Fibroblast of skin of back (primary cell): Measurements from ENCODE around the gene GNAI1.
"Not testable (repeated sequence)": the region's sequence is repeated elsewhere in the genome, so short reads cannot be mapped to it uniquely, and the experiment has no call there.

Source experiments
- DNase-seq: peaks from one replicate; pipeline ENCODE4 v3.0.0-alpha.2; 2013

Gene GNAI1

GRCh38 chr7:80132594-80132993 is 2.0 kb upstream of the GNAI1 start:
- DNase-seq, result no peak

GRCh38 chr7:80133361-80134114 is 1.1 kb upstream of the GNAI1 start:
- no peak for DNase-seq

- DNase-seq, result no peak
Measured at GRCh38 chr7:80134115-80134535, 506 bp upstream of the GNAI1 start.

GRCh38 chr7:80135309-80136104 is 876 bp downstream of the GNAI1 start:
- DNase-seq, result peak; percentile 27

GRCh38 chr7:80136261-80137055 is 1.8 kb downstream of the GNAI1 start:
- DNase-seq, result peak; percentile 45

GRCh38 chr7:80137410-80137809 is 2.8 kb downstream of the GNAI1 start:
- DNase-seq, result no peak

GRCh38 chr7:80139236-80139635 is 4.6 kb downstream of the GNAI1 start:
- no peak for DNase-seq

GRCh38 chr7:80140388-80140787 is 5.8 kb downstream of the GNAI1 start:
- no peak for DNase-seq

GRCh38 chr7:80141376-80141775 is 6.7 kb downstream of the GNAI1 start:
- DNase-seq, result no peak

- no peak for DNase-seq
Measured at GRCh38 chr7:80142853-80143580, 8.4 kb downstream of the GNAI1 start.

- peak; percentile 72 for DNase-seq
Measured at GRCh38 chr7:80145780-80146422, 11.3 kb downstream of the GNAI1 start.

GRCh38 chr7:80146545-80147182 is 12.0 kb downstream of the GNAI1 start:
- DNase-seq, result no peak

GRCh38 chr7:80147543-80148391 is 13.1 kb downstream of the GNAI1 start:
- peak; percentile 86 for DNase-seq

GRCh38 chr7:80150611-80151273 is 16.1 kb downstream of the GNAI1 start:
- DNase-seq, result no peak

GRCh38 chr7:80151274-80151665 is 16.6 kb downstream of the GNAI1 start:
- peak; percentile 47 for DNase-seq

GRCh38 chr7:80153446-80153845 is 18.8 kb downstream of the GNAI1 start:
- no peak for DNase-seq

- no peak for DNase-seq
Measured at GRCh38 chr7:80154656-80155333, 20.2 kb downstream of the GNAI1 start.

- no peak for DNase-seq
Measured at GRCh38 chr7:80155374-80155773, 20.7 kb downstream of the GNAI1 start.

- DNase-seq, result not testable (repeated sequence)
Measured at GRCh38 chr7:80157770-80158169, 23.1 kb downstream of the GNAI1 start.
